SHP77 treated with DMSO at 0.1 percent for 48 hours (cell line): ENCODE results near the gene TMEFF1.
"Not testable (repeated sequence)": the region's sequence is repeated elsewhere in the genome, so short reads cannot be mapped to it uniquely, and the experiment has no call there.

Source experiments
- DNase-seq: peaks from one replicate; lab custom pipeline; 2025; lab: John Stamatoyannopoulos, UW

Gene TMEFF1

DNA sequence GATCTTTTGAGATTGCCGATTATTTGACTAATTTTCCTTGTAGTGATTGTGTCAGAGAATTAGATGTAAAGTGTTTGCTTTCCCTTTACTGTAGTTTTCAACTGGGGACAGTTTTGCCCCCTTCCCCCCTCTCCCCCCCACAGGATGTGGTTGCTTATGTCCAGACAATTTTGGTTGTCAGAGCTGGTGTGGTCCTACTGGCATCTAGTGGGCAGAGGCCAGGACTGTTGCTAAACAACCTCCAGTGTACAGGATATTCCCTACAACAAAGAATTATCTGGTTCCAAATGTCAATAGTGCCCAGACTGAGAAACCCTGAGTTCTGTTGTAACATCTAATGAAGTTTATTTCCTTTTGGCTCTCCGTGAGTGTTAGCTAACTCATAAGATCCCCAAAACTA, 20.0 kb downstream of the TMEFF1 start:
- no peak for DNase-seq

- DNase-seq: peak; percentile 33
These were observed 25.6 kb downstream of the TMEFF1 start for GRCh38 chr9:100498592-100498991.

- no peak for DNase-seq
These were observed 26.5 kb downstream of the TMEFF1 start for GRCh38 chr9:100499460-100499859.

DNA sequence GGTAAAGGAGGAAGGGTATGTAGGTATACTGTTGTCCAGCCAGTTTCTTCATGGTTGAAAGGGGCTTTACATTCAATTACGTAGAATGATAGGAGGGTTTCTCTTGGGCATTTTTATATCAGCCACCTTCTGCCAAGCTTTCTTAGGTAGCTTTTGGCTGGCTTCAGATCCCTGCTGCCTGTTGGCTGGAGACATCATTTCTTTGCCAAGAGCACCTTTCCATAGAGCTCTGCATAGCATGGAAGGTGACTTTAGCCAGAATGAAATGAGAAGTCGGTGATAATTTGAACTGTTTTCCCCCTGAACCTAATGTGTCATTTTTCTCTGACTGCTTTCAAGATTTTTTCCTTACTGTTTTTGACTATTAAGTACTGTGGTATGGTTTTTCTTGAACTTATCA, 26.9 kb downstream of the TMEFF1 start:
- no peak for DNase-seq

DNA sequence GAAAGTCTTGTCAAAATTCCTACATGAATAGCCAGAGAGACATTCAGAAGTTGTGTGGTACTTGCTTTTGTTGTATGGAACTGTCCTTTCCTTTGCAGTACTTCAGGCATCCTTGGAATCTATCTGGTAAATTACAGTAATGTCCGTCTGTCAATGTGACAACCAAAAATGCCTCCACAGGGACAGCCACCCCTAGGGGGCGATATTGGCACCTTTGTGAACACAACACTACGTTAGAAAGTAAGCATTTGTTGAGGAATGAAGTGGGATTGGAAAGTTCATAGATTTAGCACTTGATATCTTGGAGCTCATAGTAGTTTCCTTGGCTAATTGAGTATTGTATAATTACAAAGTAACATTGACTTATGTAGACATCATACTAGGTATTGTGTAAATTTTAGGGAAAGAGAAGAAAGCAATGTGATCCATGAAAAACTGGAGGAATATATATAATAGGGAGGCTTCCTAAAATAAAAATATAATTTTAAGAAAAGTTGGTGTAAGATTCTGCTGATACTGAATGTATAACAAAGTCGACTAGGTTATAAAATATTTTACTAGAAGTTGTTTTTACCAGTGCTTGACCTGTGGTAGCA, 32.7 kb downstream of the TMEFF1 start:
- DNase-seq: no peak

DNA sequence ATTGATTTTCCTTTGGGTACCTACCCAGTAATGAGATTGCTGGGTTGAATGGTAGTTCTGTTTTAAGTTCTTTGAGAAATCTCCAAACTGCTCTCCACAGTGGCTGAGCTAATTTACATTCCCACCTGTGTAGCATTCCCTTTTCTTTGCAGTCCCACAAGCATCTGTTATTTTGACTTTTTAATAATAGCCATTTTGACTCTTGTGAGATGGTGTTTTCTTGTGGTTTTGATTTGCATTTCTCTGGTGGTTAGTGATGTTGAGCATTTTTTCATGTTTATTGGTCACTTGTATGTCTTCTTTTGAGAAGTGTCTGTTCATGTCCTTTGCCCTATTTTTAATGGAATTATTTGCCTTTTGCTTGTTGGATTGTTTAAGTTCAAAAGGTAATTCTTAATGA, 34.4 kb downstream of the TMEFF1 start:
- DNase-seq: not testable (repeated sequence)

- DNase-seq: no peak
These were observed 38.3 kb downstream of the TMEFF1 start for GRCh38 chr9:100511205-100511604.

DNA sequence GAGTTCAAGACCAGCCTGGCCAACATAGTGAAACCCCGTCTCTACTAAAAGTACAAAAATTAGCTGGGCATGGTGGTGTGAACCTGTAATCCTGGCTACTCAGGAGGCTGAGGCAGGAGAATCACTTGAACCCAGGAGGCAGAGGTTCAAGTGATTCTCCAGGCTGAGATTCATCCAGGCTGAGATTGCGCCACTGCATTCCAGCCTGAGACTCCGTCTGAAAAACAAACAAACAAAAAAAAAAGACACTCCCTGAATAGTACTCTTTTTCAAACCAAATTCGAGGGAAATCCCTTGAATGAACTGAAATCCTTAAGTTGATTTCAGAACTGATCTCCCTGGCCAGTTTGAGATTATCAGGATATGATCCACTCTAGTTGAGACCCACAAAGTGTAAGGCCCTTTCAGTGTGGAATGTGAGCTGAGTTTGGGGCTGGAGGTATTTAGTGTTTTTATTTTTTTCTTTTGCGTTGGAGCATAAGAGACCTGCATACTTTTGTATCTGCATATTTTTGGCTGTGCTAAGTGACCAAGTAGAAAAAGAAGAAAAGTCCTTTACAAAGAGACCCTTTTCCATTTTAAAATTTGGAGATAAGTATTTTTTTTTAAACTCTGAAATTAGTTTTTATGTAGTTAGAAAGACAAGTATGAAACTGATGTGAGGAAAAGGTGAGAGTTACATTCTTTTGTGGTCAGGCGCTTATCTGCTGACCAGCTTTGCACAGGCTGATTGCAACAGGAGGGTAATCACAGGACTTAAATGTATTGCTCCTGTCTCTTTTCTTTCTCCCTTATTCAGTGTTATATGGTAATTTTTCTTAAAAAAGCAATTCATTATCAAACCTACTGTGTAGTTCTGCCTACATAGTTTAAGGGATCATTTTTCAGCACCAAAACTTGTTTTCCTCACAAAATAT, 42.9 kb downstream of the TMEFF1 start:
- DNase-seq: no peak

GRCh38 chr9:100521282-100521681, 48.3 kb downstream of the TMEFF1 start:
- no peak for DNase-seq

GRCh38 chr9:100525563-100525962, 52.6 kb downstream of the TMEFF1 start:
- DNase-seq: no peak

- DNase-seq: not testable (repeated sequence)
These were observed 54.3 kb downstream of the TMEFF1 start for GRCh38 chr9:100527180-100527794.

- no peak for DNase-seq
These were observed 61.5 kb downstream of the TMEFF1 start for GRCh38 chr9:100534401-100534800.

- no peak for DNase-seq
These were observed 67.4 kb downstream of the TMEFF1 start for GRCh38 chr9:100540327-100540726.

GRCh38 chr9:100549048-100549447, 76.1 kb downstream of the TMEFF1 start:
- DNase-seq: no peak

DNA sequence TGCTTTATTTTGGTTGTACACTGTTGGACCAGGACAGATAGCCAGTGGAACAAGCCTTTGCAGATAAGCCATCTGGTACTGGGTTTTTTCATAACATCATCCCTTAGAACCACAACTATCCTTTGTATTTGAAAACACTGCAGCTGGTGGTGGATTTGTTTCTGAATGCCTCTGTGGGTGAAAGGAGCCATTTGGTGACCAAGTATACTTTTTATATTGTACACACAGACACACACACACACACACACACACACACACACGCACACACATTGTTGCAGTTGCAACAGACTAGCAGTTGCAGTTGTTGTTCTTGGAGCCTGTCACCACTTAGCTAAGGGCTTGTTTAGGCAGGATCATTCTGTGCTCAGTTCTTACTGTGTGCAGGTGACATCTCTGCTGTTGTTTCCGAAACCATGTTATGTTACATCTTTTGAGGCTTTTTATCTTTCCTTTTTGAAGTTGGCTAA, 82.0 kb downstream of the TMEFF1 start:
- DNase-seq: no peak

DNA sequence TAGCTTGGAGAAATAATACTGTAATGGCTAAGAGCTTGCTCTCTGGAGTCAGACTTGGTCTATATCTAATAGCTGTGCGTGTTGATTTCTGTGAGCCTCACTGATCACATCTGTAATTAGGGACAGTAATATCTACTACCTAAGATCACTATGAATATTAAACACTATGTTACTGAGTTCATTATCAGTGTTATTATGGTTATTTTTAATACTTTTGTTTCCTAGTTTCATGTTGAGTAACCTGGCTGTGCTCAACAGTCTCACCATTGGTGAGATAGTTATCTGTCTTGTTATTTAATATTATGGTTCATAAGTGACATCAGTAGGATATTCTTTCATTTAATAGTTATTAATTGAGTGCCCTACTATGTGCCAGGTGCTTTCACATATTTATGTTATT, 82.5 kb downstream of the TMEFF1 start:
- no peak for DNase-seq

GRCh38 chr9:100557053-100557452, 84.1 kb downstream of the TMEFF1 start:
- no peak for DNase-seq

GRCh38 chr9:100561256-100561655, 88.3 kb downstream of the TMEFF1 start:
- no peak for DNase-seq

GRCh38 chr9:100567856-100568255, 94.9 kb downstream of the TMEFF1 start:
- DNase-seq: no peak

GRCh38 chr9:100573655-100574260, 100.8 kb downstream of the TMEFF1 start:
- no peak for DNase-seq

DNA sequence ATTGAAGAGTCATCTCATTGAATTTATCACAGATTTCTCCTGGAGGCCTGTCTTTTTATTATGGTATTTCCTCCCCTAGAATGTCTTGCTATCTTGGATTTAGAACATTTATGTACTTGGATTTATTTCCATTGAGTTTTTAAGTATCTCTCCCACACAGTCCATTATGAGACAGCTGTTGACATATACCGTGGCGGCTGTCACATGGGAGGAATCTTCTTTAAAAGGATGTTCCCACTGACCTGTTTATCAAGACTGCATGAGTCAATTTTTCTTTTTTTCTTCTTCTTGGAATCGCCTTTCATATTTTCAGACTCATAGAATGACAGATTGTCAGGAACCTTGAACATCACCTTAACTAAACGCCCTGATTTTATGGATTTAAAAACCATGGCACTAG, 102.1 kb downstream of the TMEFF1 start:
- DNase-seq: no peak

DNA sequence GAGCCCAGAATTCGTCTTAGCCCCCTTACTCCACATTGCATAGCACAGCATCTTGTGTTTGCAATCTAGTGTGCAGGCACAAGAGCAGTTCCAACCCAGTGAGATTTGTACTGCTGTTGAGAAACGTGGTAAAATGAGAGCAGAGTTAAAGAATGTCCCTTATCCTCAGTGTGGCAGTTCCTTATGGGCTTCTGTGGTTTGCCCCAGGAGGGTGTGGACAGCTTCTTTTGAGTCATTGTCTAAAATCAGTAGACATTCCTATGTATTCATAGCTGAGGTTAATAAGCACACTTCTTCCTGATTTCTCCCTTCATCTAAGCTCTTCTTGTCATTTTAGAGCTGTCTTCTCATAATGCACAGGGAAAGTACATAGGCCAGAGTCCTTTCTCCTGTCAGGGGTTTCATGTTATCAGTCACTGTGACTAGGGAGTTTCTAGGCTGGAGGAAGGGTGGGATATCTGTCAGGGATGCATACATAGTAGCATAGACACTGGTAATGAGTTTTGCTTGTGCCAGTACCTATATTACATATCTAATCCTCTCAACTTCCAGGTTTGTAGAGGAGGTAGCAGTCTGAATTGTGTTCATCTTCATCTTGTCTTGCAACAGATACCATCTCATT, 102.9 kb downstream of the TMEFF1 start:
- no peak for DNase-seq
